GM12892 (cell line): ENCODE results near the gene EEIG1.

ENCODE experiments used
- POLR2A ChIP-seq: IDR thresholded peaks from 2 replicates; pipeline ENCODE4 v1.6.1; 2011; ENCODE audit warnings: low read depth, low read length, control low read depth
- POLR2AphosphoS5 ChIP-seq: IDR thresholded peaks from 2 replicates; pipeline ENCODE4 v1.6.1; 2011; ENCODE audit warnings: low read depth, low read length, control low read depth

DNA sequence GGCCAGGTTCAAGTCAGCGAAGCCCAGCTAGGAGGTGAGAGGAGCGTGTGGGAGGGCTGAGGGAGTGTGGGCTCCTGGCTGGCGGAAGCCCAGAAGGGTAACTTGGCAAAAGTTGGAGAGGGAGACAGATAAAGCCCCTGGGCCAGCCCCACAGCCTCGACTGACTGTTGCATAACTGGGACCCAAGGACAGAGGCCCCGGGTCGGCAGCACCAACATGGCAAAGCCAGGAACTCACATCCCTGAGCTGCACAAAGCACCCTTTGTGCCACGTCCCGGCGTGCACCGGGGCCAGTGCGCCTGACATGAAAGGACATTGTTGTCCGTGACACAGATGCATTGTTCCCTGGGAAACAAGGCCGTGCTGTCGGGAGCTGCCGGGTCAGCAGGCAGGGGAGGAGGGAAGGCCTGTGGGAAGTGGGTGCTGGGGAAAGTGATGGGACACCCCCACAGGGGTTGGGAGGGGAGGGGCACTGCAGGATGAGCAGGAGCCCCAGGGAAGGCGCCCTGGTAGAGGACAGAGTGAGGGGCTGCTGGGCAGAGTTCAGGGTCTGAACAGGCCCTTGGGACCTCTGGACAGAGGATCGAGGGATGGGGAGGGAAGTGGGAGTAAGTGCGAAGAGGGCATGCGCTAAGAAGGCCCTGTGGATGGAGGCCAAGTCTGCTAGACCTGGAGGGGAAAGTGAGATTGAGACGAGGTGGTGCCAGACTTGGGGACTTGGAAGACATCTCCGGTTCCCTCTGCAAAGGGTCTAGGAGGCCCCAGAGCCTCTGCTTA is 30.1 kb downstream of the EEIG1 start:
- TF ChIP-seq POLR2AphosphoS5 (no peak), POLR2A (no peak)
